Adipocyte (in vitro differentiated cells): ENCODE measurements around the gene TMEM62.
"Not testable (repeated sequence)": the region's sequence is repeated elsewhere in the genome, so short reads cannot be mapped to it uniquely, and the experiment has no call there.

Experiments used
- DNase-seq: peaks from one replicate; pipeline ENCODE4 v3.0.0-alpha.2; 2015; ENCODE audit warnings: low read depth
- H3K27me3 ChIP-seq: replicated peaks from 2 replicates; pipeline ENCODE4 v1.7.0; 2013; ENCODE audit warnings: mild to moderate bottlenecking, low read length, moderate library complexity; ENCODE audit not compliant: control insufficient read depth, insufficient read depth
- H3K36me3 ChIP-seq: 2 replicates; pipeline ENCODE4 v1.7.0; 2013; ENCODE audit warnings: low read length, mild to moderate bottlenecking, moderate library complexity; ENCODE audit not compliant: control insufficient read depth, insufficient read depth, severe bottlenecking
- H3K4me1 ChIP-seq: 2 replicates; pipeline ENCODE4 v1.7.0; 2013; ENCODE audit warnings: mild to moderate bottlenecking, low read length, moderate library complexity; ENCODE audit not compliant: control insufficient read depth, insufficient read depth
- H3K4me3 ChIP-seq: 2 replicates; pipeline ENCODE4 v1.7.0; 2013; ENCODE audit warnings: mild to moderate bottlenecking, low read length, moderate library complexity
- H3K9ac ChIP-seq: 2 replicates; pipeline ENCODE4 v1.7.0; 2013; ENCODE audit warnings: mild to moderate bottlenecking, low read length, moderate library complexity
- H3K9me3 ChIP-seq: 2 replicates; pipeline ENCODE4 v1.7.0; 2013; ENCODE audit warnings: mild to moderate bottlenecking, low read length, moderate library complexity; ENCODE audit not compliant: control insufficient read depth

TMEM62 gene

GRCh38 chr15:43225201-43225949 lies 92.0 kb downstream of the TMEM62 start:
- DNase-seq, result peak; percentile 84
- peaks cover 13% of the 10 kb centered on the region for H3K4me1 ChIP-seq
- no peaks in the 10 kb centered on the region for H3K36me3 ChIP-seq
- no peak overlapping the region for H3K9ac ChIP-seq
- H3K4me3 ChIP-seq, result no peak overlapping the region
- peaks cover under 1% of the 10 kb centered on the region for H3K27me3 ChIP-seq
- no peaks in the 10 kb centered on the region for H3K9me3 ChIP-seq

- not testable (repeated sequence) for H3K9ac ChIP-seq, H3K36me3 ChIP-seq, H3K9me3 ChIP-seq, DNase-seq, H3K4me3 ChIP-seq, H3K27me3 ChIP-seq
- peaks cover 16% of the 10 kb centered on the region for H3K4me1 ChIP-seq
Observed at GRCh38 chr15:43225950-43226255, 92.5 kb downstream of the TMEM62 start.

- Histone ChIP-seq H3K9me3 (no peaks in the 10 kb centered on the region), H3K9ac (no peak overlapping the region), H3K4me3 (no peak overlapping the region), H3K36me3 (no peaks in the 10 kb centered on the region), H3K27me3 (no peaks in the 10 kb centered on the region), H3K4me1 (peaks cover 21% of the 10 kb centered on the region)
- DNase-seq, result no peak
Observed at GRCh38 chr15:43226436-43227305, 93.3 kb downstream of the TMEM62 start.

- Histone ChIP-seq H3K4me1 (peaks cover 39% of the 10 kb centered on the region), H3K36me3 (no peaks in the 10 kb centered on the region), H3K9ac (peak overlapping the region; percentile 20), H3K27me3 (no peaks in the 10 kb centered on the region), H3K4me3 (no peak overlapping the region), H3K9me3 (no peaks in the 10 kb centered on the region)
- DNase-seq, result no peak
Observed at GRCh38 chr15:43229977-43230376, 96.6 kb downstream of the TMEM62 start.

- H3K36me3 ChIP-seq, result no peaks in the 10 kb centered on the region
- H3K4me3 ChIP-seq, result peak overlapping the region; percentile 27
- no peak for DNase-seq
Observed at GRCh38 chr15:43230640-43231115, 97.3 kb downstream of the TMEM62 start.

GRCh38 chr15:43232289-43232874 lies 99.0 kb downstream of the TMEM62 start:
- H3K9me3 ChIP-seq, result no peaks in the 10 kb centered on the region
- no peak overlapping the region for H3K9ac ChIP-seq
- no peak overlapping the region for H3K4me3 ChIP-seq
- H3K36me3 ChIP-seq, result no peaks in the 10 kb centered on the region
- H3K4me1 ChIP-seq, result peaks cover 47% of the 10 kb centered on the region
- peak; percentile 23 for DNase-seq
- no peaks in the 10 kb centered on the region for H3K27me3 ChIP-seq

More at GRCh38 chr15:43230640-43231115, 97.3 kb downstream of the TMEM62 start:
- peaks cover 39% of the 10 kb centered on the region for H3K4me1 ChIP-seq
- peak overlapping the region; percentile 46 for H3K9ac ChIP-seq
- no peaks in the 10 kb centered on the region for H3K27me3 ChIP-seq
- H3K9me3 ChIP-seq, result no peaks in the 10 kb centered on the region
